H1 (cell line): Measurements from ENCODE around the gene CCNC. TPM values are rescaled to one million over a fixed set of nuclear protein-coding genes. Genes with fewer than 3 reads are reported as not detected.

ENCODE experiments used
- CTCF ChIA-PET: fragments of 300-600 bp; sonication (Branson Sonifier 250); formaldehyde crosslinking; loops from one replicate; lab custom pipeline; 2021; ENCODE audit not compliant: partially characterized antibody; lab: Charles Lee
- POLR2A ChIA-PET: fragments of 300-600 bp; sonication (Branson Sonifier 250); formaldehyde crosslinking; loops from one replicate; lab custom pipeline; 2021; ENCODE audit warnings: inconsistent platforms; ENCODE audit not compliant: partially characterized antibody; lab: Charles Lee
- DNase-seq, 2 experiments: peaks; one replicate each; pipeline versions ENCODE4 v3.0.0 to v3.0.0-alpha.2; 2010 to 2022; ENCODE audit warnings: low spot score in 2 of 2, low read depth in 1 of 2, mixed read lengths in 1 of 2
- FAIRE-seq: peaks from 2 replicates; lab custom pipeline; 2011; peaks lifted over from hg19 to GRCh38; lab: Jason Lieb, UNC
- H2AFZ ChIP-seq: 2 replicates; pipeline ENCODE4 v1.8.1; 2012; ENCODE audit warnings: low read length, inconsistent platforms
- H2AK5ac ChIP-seq: 2 replicates; pipeline ENCODE4 v1.6.1; 2013; ENCODE audit warnings: low read depth, low read length
- H2BK120ac ChIP-seq: replicated peaks from 2 replicates; pipeline ENCODE3; 2013; ENCODE audit warnings: low read depth, low read length, inconsistent platforms
- H2BK12ac ChIP-seq: 2 replicates; pipeline ENCODE4 v1.6.1; 2013; ENCODE audit warnings: low read depth, low read length
- H2BK15ac ChIP-seq: 2 replicates; pipeline ENCODE4 v1.6.1; 2013; ENCODE audit warnings: low read length
- H2BK20ac ChIP-seq: 2 replicates; pipeline ENCODE4 v1.6.1; 2013; ENCODE audit warnings: low read length
- H2BK5ac ChIP-seq: 2 replicates; pipeline ENCODE4 v1.6.1; 2013; ENCODE audit warnings: low read depth, low read length
- H3K14ac ChIP-seq: 2 replicates; pipeline ENCODE4 v1.6.1; 2013; ENCODE audit warnings: inconsistent platforms; ENCODE audit not compliant: insufficient read length
- H3K18ac ChIP-seq: 2 replicates; pipeline ENCODE4 v1.6.1; 2013; ENCODE audit warnings: low read length; ENCODE audit errors: extremely low read depth
- H3K23ac ChIP-seq: 2 replicates; pipeline ENCODE4 v1.6.1; 2013; ENCODE audit warnings: inconsistent platforms; ENCODE audit not compliant: insufficient read length
- H3K23me2 ChIP-seq: 2 replicates; pipeline ENCODE4 v1.6.1; 2013; ENCODE audit warnings: low read depth, low read length
- H3K27ac ChIP-seq: 2 replicates; pipeline ENCODE4 v1.6.1; 2011; ENCODE audit warnings: low read depth, low read length, inconsistent platforms
- H3K27me3 ChIP-seq, 4 experiments: replicated peaks in 1 of 4; 1 replicate in 1 of 4; 2 replicates in 3 of 4; pipeline versions ENCODE4 v1.6.1 to v1.8.1; 2011 to 2013; ENCODE audit warnings: low read length in 3 of 4, mild to moderate bottlenecking in 3 of 4, inconsistent platforms in 2 of 4, mixed read lengths in 2 of 4, moderate library complexity in 1 of 4; ENCODE audit not compliant: control insufficient read depth in 3 of 4, insufficient read depth in 3 of 4; ENCODE audit errors: extremely low read depth in 1 of 4
- H3K36me3 ChIP-seq, 4 experiments: 2 replicates each; pipeline versions ENCODE4 v1.6.1 to v1.8.1; 2011 to 2013; ENCODE audit warnings: mild to moderate bottlenecking in 4 of 4, low read length in 3 of 4, moderate library complexity in 2 of 4, control low read depth in 1 of 4, inconsistent platforms in 1 of 4; ENCODE audit not compliant: insufficient read depth in 4 of 4, control insufficient read depth in 2 of 4
- H3K4ac ChIP-seq: replicated peaks from 2 replicates; pipeline ENCODE3; 2013; ENCODE audit warnings: low read length, low read depth, mixed read lengths, inconsistent platforms; ENCODE audit not compliant: insufficient read length
- H3K4me1 ChIP-seq, 4 experiments: replicated peaks in 1 of 4; 1 replicate in 1 of 4; 2 replicates in 3 of 4; pipeline versions ENCODE4 v1.6.1 to v1.8.1; 2011 to 2013; ENCODE audit warnings: low read length in 3 of 4, inconsistent platforms in 2 of 4, mixed read lengths in 1 of 4; ENCODE audit not compliant: insufficient read depth in 4 of 4, control insufficient read depth in 3 of 4
- H3K4me2 ChIP-seq, 2 experiments: 2 replicates each; pipeline versions ENCODE4 v1.6.1 to v1.8.1; 2011 to 2013; ENCODE audit warnings: low read depth in 2 of 2, low read length in 2 of 2, control low read depth in 1 of 2, inconsistent platforms in 1 of 2, mild to moderate bottlenecking in 1 of 2; ENCODE audit not compliant: insufficient read depth in 1 of 2
- H3K4me3 ChIP-seq, 4 experiments: fragments of 200-600, 300-600 bp in 1 of 4; sonication (generic), shearing (Covaris generic), sonication (Bioruptor Twin) in 1 of 4; 2 replicates each; pipeline versions ENCODE4 v1.5.1 to v1.8.1; 2011 to 2016; ENCODE audit warnings: low read length in 4 of 4, low read depth in 3 of 4, control low read depth in 2 of 4, inconsistent platforms in 2 of 4, mild to moderate bottlenecking in 2 of 4, mixed read lengths in 1 of 4, moderate library complexity in 1 of 4; ENCODE audit not compliant: insufficient read depth in 2 of 4; ENCODE audit errors: extremely low read depth in 1 of 4
- H3K56ac ChIP-seq: replicated peaks from 2 replicates; pipeline ENCODE3; 2013; ENCODE audit warnings: low read depth, mild to moderate bottlenecking, mixed read lengths, low read length, inconsistent platforms; ENCODE audit not compliant: insufficient read length
- H3K79me1 ChIP-seq: 2 replicates; pipeline ENCODE4 v1.6.1; 2013; ENCODE audit warnings: low read depth, low read length, control low read depth
- H3K79me2 ChIP-seq, 2 experiments: 2 replicates each; pipeline versions ENCODE4 v1.6.1 to v1.8.1; 2012 to 2013; ENCODE audit warnings: low read length in 2 of 2, mild to moderate bottlenecking in 2 of 2, inconsistent platforms in 1 of 2; ENCODE audit not compliant: insufficient read depth in 2 of 2, control insufficient read depth in 1 of 2
- H3K9ac ChIP-seq, 4 experiments: replicated peaks in 1 of 4; 1 replicate in 1 of 4; 2 replicates in 3 of 4; pipeline versions ENCODE4 v1.6.1 to v1.8.1; 2011 to 2013; ENCODE audit warnings: low read depth in 3 of 4, low read length in 3 of 4, control low read depth in 2 of 4, mild to moderate bottlenecking in 2 of 4, moderate library complexity in 2 of 4, inconsistent platforms in 1 of 4; ENCODE audit errors: extremely low read depth in 1 of 4
- H3K9me3 ChIP-seq, 2 experiments: 2 replicates each; pipeline versions ENCODE4 v1.6.1 to v1.8.1; 2012 to 2013; ENCODE audit warnings: mild to moderate bottlenecking in 2 of 2, moderate library complexity in 2 of 2, control low read depth in 1 of 2, inconsistent platforms in 1 of 2, low read depth in 1 of 2, low read length in 1 of 2, mixed read lengths in 1 of 2; ENCODE audit not compliant: insufficient read depth in 2 of 2
- H4K20me1 ChIP-seq, 2 experiments: replicated peaks in 1 of 2; 2 replicates each; pipeline versions ENCODE3 to v1.8.1; 2011 to 2013; ENCODE audit warnings: inconsistent platforms in 2 of 2, low read length in 2 of 2, mild to moderate bottlenecking in 1 of 2; ENCODE audit not compliant: insufficient read depth in 2 of 2, control insufficient read depth in 1 of 2
- H4K5ac ChIP-seq: 2 replicates; pipeline ENCODE4 v1.6.1; 2013; ENCODE audit warnings: low read length, low read depth, mixed read lengths, inconsistent platforms; ENCODE audit not compliant: insufficient read length
- H4K8ac ChIP-seq: 2 replicates; pipeline ENCODE4 v1.8.0; 2013; ENCODE audit warnings: mild to moderate bottlenecking, moderate library complexity, low read length, inconsistent platforms; ENCODE audit not compliant: insufficient read depth; ENCODE audit errors: extremely low read depth
- H4K91ac ChIP-seq: replicated peaks from 2 replicates; pipeline ENCODE3; 2013; ENCODE audit warnings: low read length, mixed read lengths, inconsistent platforms; ENCODE audit not compliant: insufficient read length
- CHD2 ChIP-seq: IDR thresholded peaks from 2 replicates; pipeline ENCODE4 v1.6.1; 2012; ENCODE audit warnings: low read length, improper control_type of control experiment
- GTF2F1 ChIP-seq: IDR thresholded peaks from 2 replicates; pipeline ENCODE4 v1.6.1; 2012; ENCODE audit warnings: low read depth, low read length, improper control_type of control experiment, borderline replicate concordance
- HDAC6 ChIP-seq: IDR thresholded peaks from one replicate; pipeline ENCODE4 v1.7.1; 2012; ENCODE audit warnings: low read depth, mild to moderate bottlenecking, inconsistent platforms, low read length, moderate library complexity
- RAD21 ChIP-seq, 2 experiments: IDR thresholded peaks in 1 of 2; conservative IDR thresholded peaks in 1 of 2; 2 replicates each; pipeline ENCODE4 v1.6.1; 2011; ENCODE audit warnings: low read depth in 2 of 2, low read length in 2 of 2, improper control_type of control experiment in 1 of 2, inconsistent platforms in 1 of 2, mild to moderate bottlenecking in 1 of 2, moderate library complexity in 1 of 2
- TEAD4 ChIP-seq: IDR thresholded peaks from 2 replicates; pipeline ENCODE4 v1.6.1; 2012; ENCODE audit warnings: low read depth, low read length, inconsistent platforms, mixed read lengths
- YY1 ChIP-seq: IDR thresholded peaks from 2 replicates; pipeline ENCODE4 v1.6.1; 2011; ENCODE audit warnings: low read depth, mild to moderate bottlenecking, low read length
- WGBS, 2 experiments: shearing (Covaris generic) in 1 of 2; methylation state at CpG; one replicate each; pipeline versions ENCODE4 v1.1.6 to v1.1.7; 2013 to 2015; ENCODE audit warnings: low lambda C conversion rate in 2 of 2, mixed read lengths in 2 of 2, inconsistent platforms in 1 of 2, low coverage in 1 of 2, missing lambda C conversion rate in 1 of 2; ENCODE audit not compliant: insufficient replicate concordance in 2 of 2, insufficient coverage in 1 of 2, insufficient read length in 1 of 2; ENCODE audit errors: extremely low coverage in 1 of 2, missing lambda C conversion rate in 1 of 2; 5-methylcytosine and 5-hydroxymethylcytosine counted together
- polyA plus RNA-seq, 7 experiments: library from polyadenylated mRNA; depleted of rRNA in 3 of 7; stranded (reverse) in 5 of 7; unstranded in 2 of 7; fragments of >200 nt in 5 of 7; fragments of 200-250 nt in 2 of 7; gene quantifications; 1 replicate in 5 of 7; 2 replicates in 1 of 7; 4 replicates in 1 of 7; pipeline versions ENCODE4 v1.2.1 to v1.2.3, GENCODE V29; 2011 to 2013; ENCODE audit warnings: missing spikeins in 2 of 7, mixed read lengths in 2 of 7
- total RNA-seq: library from RNA; stranded (reverse); fragmentation: NEBNext Ultra II Directional; extraction: Animal tissue kit (Norgen Biotek cat#: 25700); gene quantifications from 2 replicates; pipeline ENCODE4 v1.2.1, GENCODE V29; 2021

Gene CCNC
- total and polyA plus RNA-seq, 2 of the 8 experiments (the other 6 are each of a cell fraction or from before 2014, with no cell fraction given), result 45.4 to 107 TPM

- H3K9ac ChIP-seq, result no peak overlapping the region
- H3K23me2 ChIP-seq, result no peaks in the 10 kb centered on the region
- H3K27me3 ChIP-seq, result no peaks in the 10 kb centered on the region
- DNase-seq, result no peak
- no peak overlapping the region for H3K18ac ChIP-seq
- POLR2A ChIA-PET, result interaction anchor here (0.8 to 2.1 kb wide), 4 partner anchors 8 to 120 kb away, joined by 3 to 14 read pairs (median 5); partner anchors contain the start of gene CCNC
- no peak overlapping the region for H4K5ac ChIP-seq
- no peak overlapping the region for H3K4me2 ChIP-seq
- no peaks in the 10 kb centered on the region for H3K79me1 ChIP-seq
- H3K14ac ChIP-seq, result no peak overlapping the region
- H4K91ac ChIP-seq, result no peak overlapping the region
- H2AK5ac ChIP-seq, result no peak overlapping the region
- H2BK15ac ChIP-seq, result no peak overlapping the region
- H3K4me3 ChIP-seq, result no peak overlapping the region
- H4K8ac ChIP-seq, result no peak overlapping the region
- H3K56ac ChIP-seq, result no peak overlapping the region
- H3K9me3 ChIP-seq, result no peaks in the 10 kb centered on the region
- TF ChIP-seq TEAD4, result no peak
- no peak for TF ChIP-seq HDAC6
- no peak for TF ChIP-seq GTF2F1
- no peak for TF ChIP-seq RAD21 (IDR thresholded peaks at IDR 0.05 in 1 of 2, conservative IDR thresholded peaks at IDR 0.05 in 1 of 2; ENCODE audit: low read depth in 2 of 2, low read length in 2 of 2)
- TF ChIP-seq CHD2, result no peak
- no peak for TF ChIP-seq YY1
- TF ChIP-seq, all 59 proteins: peak for 0
- Histone ChIP-seq H2BK5ac (no peak overlapping the region), H4K20me1 (peaks cover 0 to 1% of the 10 kb centered on the region in 2 experiments), H3K23ac (no peak overlapping the region), H2BK20ac (no peak overlapping the region), H3K27ac (no peak overlapping the region), H2BK12ac (no peak overlapping the region), H3K4me1 (no peaks in the 10 kb centered on the region), H2BK120ac (no peak overlapping the region), H3K79me2 (peaks cover 0 to 54% of the 10 kb centered on the region in 2 experiments; a peak in 3 of 4 replicates), H3K4ac (no peak overlapping the region), H2AFZ (no peak overlapping the region), H3K36me3 (peaks cover 5 to 49% (median 23%) of the 10 kb centered on the region in 4 experiments)
- CTCF ChIA-PET, result no interaction called here
- 86 to 90% methylated on average over 2 to 4 of the region's 4 CpGs for WGBS, 2 experiments
- no peak for FAIRE-seq
Measured at GRCh38 chr6:99560668-99561067, 7.8 kb downstream of the CCNC start.
